ENCODE measurements around the gene CNTN5. TPM values are rescaled to one million over a fixed set of nuclear protein-coding genes. Genes with fewer than 3 reads are reported as not detected.

CNTN5 gene
- total and polyA plus RNA-seq, 2 donors, result 0.07 to 0.14 TPM

- DNase-seq (ENCODE audit: low read depth in 6 of 9, low spot score in 9 of 9), result no peak
- 52% methylated on average over 4 of the region's 4 CpGs for WGBS
- no peaks in the 10 kb centered on the region for H3K9me3 ChIP-seq (ENCODE audit: control insufficient read depth in 2 of 2, insufficient read depth in 1 of 2, low read length in 1 of 2)
Observed at GRCh38 chr11:99370549-99371216, 349.9 kb downstream of the CNTN5 start.

DNA sequence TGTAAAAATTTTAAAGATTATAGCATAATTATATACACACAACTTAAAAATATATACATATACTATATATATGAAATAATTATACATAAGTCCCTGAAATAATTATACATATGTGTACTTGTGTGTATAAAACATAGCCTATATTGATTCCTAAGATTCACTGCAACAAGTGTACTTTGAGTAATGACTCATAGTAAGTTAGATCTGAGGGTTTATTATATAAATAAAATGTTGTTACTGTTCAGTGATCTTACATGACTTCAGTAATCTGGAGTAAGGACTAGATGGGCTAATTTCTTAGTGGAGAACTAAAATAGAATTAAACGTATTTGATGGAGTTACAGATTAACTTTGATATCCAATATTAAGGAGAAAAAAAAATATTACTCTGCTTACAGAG, 350.5 kb downstream of the CNTN5 start:
- no peaks in the 10 kb centered on the region for H3K36me3 ChIP-seq (ENCODE audit: control insufficient read depth in 2 of 2, insufficient read depth in 2 of 2, low read length in 1 of 2)
- no peak overlapping the region for H3K4me3 ChIP-seq (ENCODE audit: low read length in 2 of 2)
- DNase-seq (ENCODE audit: low read depth in 6 of 9, low spot score in 9 of 9), result no peak
- H3K9me3 ChIP-seq (ENCODE audit: control insufficient read depth in 2 of 2, insufficient read depth in 1 of 2, low read length in 1 of 2), result no peaks in the 10 kb centered on the region
- H3K4me1 ChIP-seq (ENCODE audit: control insufficient read depth in 2 of 2, insufficient read depth in 2 of 2, low read length in 2 of 2), result no peaks in the 10 kb centered on the region
- 94% methylated on average over 1 of the region's 1 CpG for WGBS
- no peaks in the 10 kb centered on the region for H3K27me3 ChIP-seq (ENCODE audit: control insufficient read depth in 2 of 2, insufficient read depth in 1 of 2, low read length in 1 of 2)
- no peak overlapping the region for H3K27ac ChIP-seq (ENCODE audit: low read depth in 1 of 2, low read length in 1 of 2)

More at GRCh38 chr11:99370549-99371216, 349.9 kb downstream of the CNTN5 start:
- no peak overlapping the region for H3K27ac ChIP-seq (ENCODE audit: low read depth in 1 of 2, low read length in 1 of 2)
- H3K36me3 ChIP-seq (ENCODE audit: control insufficient read depth in 2 of 2, insufficient read depth in 2 of 2, low read length in 1 of 2), result no peaks in the 10 kb centered on the region
- H3K4me1 ChIP-seq (ENCODE audit: control insufficient read depth in 2 of 2, insufficient read depth in 2 of 2, low read length in 2 of 2), result no peaks in the 10 kb centered on the region
- no peaks in the 10 kb centered on the region for H3K27me3 ChIP-seq (ENCODE audit: control insufficient read depth in 2 of 2, insufficient read depth in 1 of 2, low read length in 1 of 2)
- H3K4me3 ChIP-seq (ENCODE audit: low read length in 2 of 2), result no peak overlapping the region

GRCh38 chr11:99376463-99376862, 355.7 kb downstream of the CNTN5 start:
- Histone ChIP-seq H3K4me1 (ENCODE audit: control insufficient read depth in 2 of 2, insufficient read depth in 2 of 2, low read length in 2 of 2) (no peaks in the 10 kb centered on the region), H3K9me3 (ENCODE audit: control insufficient read depth in 2 of 2, insufficient read depth in 1 of 2, low read length in 1 of 2) (no peaks in the 10 kb centered on the region), H3K36me3 (ENCODE audit: control insufficient read depth in 2 of 2, insufficient read depth in 2 of 2, low read length in 1 of 2) (no peaks in the 10 kb centered on the region), H3K27me3 (ENCODE audit: control insufficient read depth in 2 of 2, insufficient read depth in 1 of 2, low read length in 1 of 2) (no peaks in the 10 kb centered on the region), H3K4me3 (ENCODE audit: low read length in 2 of 2) (no peak overlapping the region), H3K27ac (ENCODE audit: low read depth in 1 of 2, low read length in 1 of 2) (no peak overlapping the region)
- WGBS, result 41% methylated on average over 2 of the region's 2 CpGs
- DNase-seq (ENCODE audit: low read depth in 6 of 9, low spot score in 9 of 9), result no peak

DNA sequence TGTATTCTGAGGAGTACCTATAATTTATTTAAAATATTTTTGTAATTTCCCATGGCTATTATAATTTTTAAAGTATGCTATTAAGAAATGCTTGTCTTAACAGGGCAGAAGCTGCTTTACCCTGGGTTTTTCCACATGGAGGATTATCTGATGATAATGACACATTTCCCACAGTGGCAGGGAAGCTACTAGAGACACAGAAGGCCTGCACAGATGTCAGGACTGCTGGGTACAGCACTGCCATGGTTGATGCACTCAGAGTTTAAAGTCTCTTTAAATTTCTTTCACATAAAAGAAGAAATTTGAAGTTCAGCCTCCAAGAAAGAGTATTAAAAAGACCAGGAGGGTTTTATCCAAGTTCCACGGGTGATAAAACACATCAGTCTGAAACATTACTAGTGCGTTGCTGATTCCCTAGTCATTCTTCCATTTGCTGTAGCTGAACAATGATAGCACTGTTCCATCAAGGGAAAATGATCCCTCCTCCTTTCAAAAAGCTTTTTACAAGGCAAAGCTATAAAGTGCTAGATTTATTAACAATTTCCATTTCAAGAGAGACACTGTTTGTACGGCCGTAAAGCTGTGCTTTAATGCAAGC, 363.0 kb downstream of the CNTN5 start:
- Histone ChIP-seq H3K27ac (ENCODE audit: low read depth in 1 of 2, low read length in 1 of 2) (no peak overlapping the region), H3K4me3 (ENCODE audit: low read length in 2 of 2) (no peak overlapping the region), H3K27me3 (ENCODE audit: control insufficient read depth in 2 of 2, insufficient read depth in 1 of 2, low read length in 1 of 2) (no peaks in the 10 kb centered on the region), H3K36me3 (ENCODE audit: control insufficient read depth in 2 of 2, insufficient read depth in 2 of 2, low read length in 1 of 2) (no peaks in the 10 kb centered on the region), H3K9me3 (ENCODE audit: control insufficient read depth in 2 of 2, insufficient read depth in 1 of 2, low read length in 1 of 2) (no peaks in the 10 kb centered on the region), H3K4me1 (ENCODE audit: control insufficient read depth in 2 of 2, insufficient read depth in 2 of 2, low read length in 2 of 2) (no peaks in the 10 kb centered on the region)
- no peak for DNase-seq (ENCODE audit: low read depth in 6 of 9, low spot score in 9 of 9)
- 95% methylated on average over 4 of the region's 4 CpGs for WGBS

DNA sequence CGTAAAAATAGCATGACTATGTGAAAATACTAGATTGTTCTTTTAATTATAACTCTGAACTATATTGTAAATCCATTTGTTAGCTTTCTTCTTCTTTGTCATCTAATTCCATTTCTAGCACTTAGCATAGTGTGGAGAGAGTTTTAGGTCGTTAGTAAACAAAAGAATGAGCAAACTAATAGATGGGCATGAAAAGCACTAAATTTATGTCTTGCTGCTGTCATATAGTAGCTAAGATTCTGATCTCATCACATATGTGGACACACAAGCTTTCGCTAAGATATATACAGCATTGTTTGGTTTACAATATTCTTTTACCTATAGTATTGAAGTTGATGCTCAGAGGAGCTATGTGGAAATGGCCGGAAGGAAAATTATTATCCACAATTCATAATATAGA, 370.5 kb downstream of the CNTN5 start:
- DNase-seq (ENCODE audit: low read depth in 6 of 9, low spot score in 9 of 9), result no peak
- no peaks in the 10 kb centered on the region for H3K36me3 ChIP-seq (ENCODE audit: control insufficient read depth in 2 of 2, insufficient read depth in 2 of 2, low read length in 1 of 2)
- 82% methylated on average over 4 of the region's 4 CpGs for WGBS

DNA sequence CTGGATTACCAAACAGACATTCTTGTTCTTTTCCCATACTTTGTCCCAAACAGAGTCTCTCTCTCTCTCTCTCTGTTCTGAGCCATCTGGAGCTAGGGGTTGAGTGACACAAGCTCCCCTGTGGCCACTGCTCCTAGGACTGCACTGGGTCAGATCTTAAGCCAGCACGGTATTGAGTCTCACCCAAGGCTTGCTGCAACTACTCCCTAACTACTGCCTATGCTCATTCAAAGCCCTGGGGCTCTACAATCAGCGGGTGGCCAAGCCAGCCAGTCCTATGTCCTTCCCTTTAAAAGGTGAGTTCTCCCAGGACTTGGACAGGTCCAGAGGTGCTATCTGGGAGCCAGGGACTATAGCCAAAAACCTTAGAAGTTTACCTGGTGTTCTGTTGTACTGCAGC, 385.6 kb downstream of the CNTN5 start:
- WGBS, result 84% methylated on average over 2 of the region's 2 CpGs
- Histone ChIP-seq H3K27ac (ENCODE audit: low read depth in 1 of 2, low read length in 1 of 2) (no peak overlapping the region), H3K4me3 (ENCODE audit: low read length in 2 of 2) (no peak overlapping the region), H3K27me3 (ENCODE audit: control insufficient read depth in 2 of 2, insufficient read depth in 1 of 2, low read length in 1 of 2) (no peaks in the 10 kb centered on the region), H3K9me3 (ENCODE audit: control insufficient read depth in 2 of 2, insufficient read depth in 1 of 2, low read length in 1 of 2) (no peaks in the 10 kb centered on the region), H3K36me3 (ENCODE audit: control insufficient read depth in 2 of 2, insufficient read depth in 2 of 2, low read length in 1 of 2) (no peaks in the 10 kb centered on the region), H3K4me1 (ENCODE audit: control insufficient read depth in 2 of 2, insufficient read depth in 2 of 2, low read length in 2 of 2) (no peaks in the 10 kb centered on the region)
- no peak for DNase-seq (ENCODE audit: low read depth in 6 of 9, low spot score in 9 of 9)

More for the DNA sequence above, 370.5 kb downstream of the CNTN5 start:
- Histone ChIP-seq H3K27me3 (ENCODE audit: control insufficient read depth in 2 of 2, insufficient read depth in 1 of 2, low read length in 1 of 2) (no peaks in the 10 kb centered on the region), H3K9me3 (ENCODE audit: control insufficient read depth in 2 of 2, insufficient read depth in 1 of 2, low read length in 1 of 2) (no peaks in the 10 kb centered on the region), H3K4me1 (ENCODE audit: control insufficient read depth in 2 of 2, insufficient read depth in 2 of 2, low read length in 2 of 2) (no peaks in the 10 kb centered on the region), H3K27ac (ENCODE audit: low read depth in 1 of 2, low read length in 1 of 2) (no peak overlapping the region), H3K4me3 (ENCODE audit: low read length in 2 of 2) (no peak overlapping the region)

GRCh38 chr11:99410636-99411035, 389.9 kb downstream of the CNTN5 start:
- Histone ChIP-seq H3K9me3 (ENCODE audit: control insufficient read depth in 2 of 2, insufficient read depth in 1 of 2, low read length in 1 of 2) (no peaks in the 10 kb centered on the region), H3K4me3 (ENCODE audit: low read length in 2 of 2) (no peak overlapping the region), H3K4me1 (ENCODE audit: control insufficient read depth in 2 of 2, insufficient read depth in 2 of 2, low read length in 2 of 2) (no peaks in the 10 kb centered on the region), H3K27me3 (ENCODE audit: control insufficient read depth in 2 of 2, insufficient read depth in 1 of 2, low read length in 1 of 2) (no peaks in the 10 kb centered on the region), H3K27ac (ENCODE audit: low read depth in 1 of 2, low read length in 1 of 2) (no peak overlapping the region), H3K36me3 (ENCODE audit: control insufficient read depth in 2 of 2, insufficient read depth in 2 of 2, low read length in 1 of 2) (no peaks in the 10 kb centered on the region)
- DNase-seq (ENCODE audit: low read depth in 6 of 9, low spot score in 9 of 9), result no peak
- 93% methylated on average over 3 of the region's 3 CpGs for WGBS

GRCh38 chr11:99418927-99419720, 398.4 kb downstream of the CNTN5 start:
- H3K4me3 ChIP-seq (ENCODE audit: low read length in 2 of 2), result no peak overlapping the region
- no peaks in the 10 kb centered on the region for H3K36me3 ChIP-seq (ENCODE audit: control insufficient read depth in 2 of 2, insufficient read depth in 2 of 2, low read length in 1 of 2)
- WGBS, result 51% methylated on average over 1 of the region's 1 CpG
- H3K4me1 ChIP-seq (ENCODE audit: control insufficient read depth in 2 of 2, insufficient read depth in 2 of 2, low read length in 2 of 2), result no peaks in the 10 kb centered on the region
- H3K27ac ChIP-seq (ENCODE audit: low read depth in 1 of 2, low read length in 1 of 2), result no peak overlapping the region
- peaks cover 0 to under 1% of the 10 kb centered on the region in 2 donors for H3K9me3 ChIP-seq (ENCODE audit: control insufficient read depth in 2 of 2, insufficient read depth in 1 of 2, low read length in 1 of 2)
- no peak for DNase-seq (ENCODE audit: low read depth in 6 of 9, low spot score in 9 of 9)
- no peaks in the 10 kb centered on the region for H3K27me3 ChIP-seq (ENCODE audit: control insufficient read depth in 2 of 2, insufficient read depth in 1 of 2, low read length in 1 of 2)

DNA sequence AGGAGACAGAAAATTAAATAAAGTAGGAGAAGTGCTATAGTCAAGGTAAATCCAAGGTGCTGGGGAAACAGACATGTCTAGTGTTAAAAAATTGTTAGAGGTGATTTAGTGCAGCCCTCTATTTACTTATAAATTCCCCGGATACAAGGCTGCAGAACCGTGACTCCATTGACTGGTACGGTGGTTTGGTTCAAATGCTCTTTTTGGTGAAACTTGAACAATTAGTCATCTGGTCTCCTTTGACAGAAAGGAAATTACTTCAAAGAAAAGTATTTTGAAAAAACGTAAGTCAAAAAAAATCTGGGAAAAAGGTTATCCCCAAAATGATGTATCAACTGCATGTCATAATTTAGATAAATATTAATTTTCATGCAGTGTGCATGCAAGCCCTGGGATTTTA, 399.2 kb downstream of the CNTN5 start:
- 73% methylated on average over 4 of the region's 4 CpGs for WGBS

More for the DNA sequence above, 399.2 kb downstream of the CNTN5 start:
- DNase-seq (ENCODE audit: low read depth in 6 of 9, low spot score in 9 of 9), result no peak
- Histone ChIP-seq H3K27me3 (ENCODE audit: control insufficient read depth in 2 of 2, insufficient read depth in 1 of 2, low read length in 1 of 2) (no peaks in the 10 kb centered on the region), H3K36me3 (ENCODE audit: control insufficient read depth in 2 of 2, insufficient read depth in 2 of 2, low read length in 1 of 2) (no peaks in the 10 kb centered on the region), H3K4me1 (ENCODE audit: control insufficient read depth in 2 of 2, insufficient read depth in 2 of 2, low read length in 2 of 2) (no peaks in the 10 kb centered on the region), H3K27ac (ENCODE audit: low read depth in 1 of 2, low read length in 1 of 2) (no peak overlapping the region), H3K9me3 (ENCODE audit: control insufficient read depth in 2 of 2, insufficient read depth in 1 of 2, low read length in 1 of 2) (peaks cover 0 to 9% of the 10 kb centered on the region in 2 donors), H3K4me3 (ENCODE audit: low read length in 2 of 2) (no peak overlapping the region)

All from thymus (tissue), 11 donors.